Measurements from ENCODE around the gene TBC1D28. TPM values are rescaled to one million over a fixed set of nuclear protein-coding genes. Genes with fewer than 3 reads are reported as not detected.
"Not testable (repeated sequence)": the region's sequence is repeated elsewhere in the genome, so short reads cannot be mapped to it uniquely, and the experiment has no call there.

The TBC1D28 gene
- total and polyA plus RNA-seq, 2 of the 13 experiments (the other 11 are each of a cell fraction or from before 2014, with no cell fraction given), result 0.03 TPM; not detected in 1

DNA sequence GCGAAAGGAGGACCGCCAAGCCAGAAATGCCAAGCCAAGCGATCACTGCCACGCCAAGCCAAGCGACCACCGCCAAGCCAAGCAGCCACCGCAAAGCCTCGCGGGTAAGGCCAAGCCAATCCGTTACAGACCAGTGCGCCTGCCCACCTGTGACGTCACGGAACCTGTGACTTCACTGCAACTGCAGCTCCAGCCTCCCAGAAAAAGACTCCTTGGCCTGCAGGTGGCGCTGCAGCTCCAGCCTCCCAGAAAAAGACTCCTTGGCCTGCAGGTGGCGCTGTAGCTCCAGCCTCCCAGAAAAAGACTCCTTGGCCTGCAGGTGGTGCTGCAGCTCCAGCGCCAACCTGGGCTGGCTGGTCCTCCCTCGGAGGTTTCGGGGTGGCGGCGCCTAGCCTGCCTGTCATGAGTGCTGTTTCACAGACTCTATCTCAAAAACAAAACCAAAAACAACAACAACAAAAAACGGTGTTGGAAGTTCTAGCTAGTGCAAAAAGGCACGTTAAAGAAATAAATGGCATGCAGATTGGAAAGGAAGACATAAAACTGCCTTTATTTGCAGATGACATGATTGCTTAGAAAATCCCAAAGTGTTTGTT is 18.6 kb downstream of the TBC1D28 start:
- FAIRE-seq; in situ Hi-C loops (cut with HindIII; ENCODE audit: extremely low pct_ligation_motif_present, low pct_unique_long_range_greater_than_20kb); H3K36me3 ChIP-seq (replicated peaks in 1 of 2; ENCODE audit: control insufficient read depth in 1 of 2, insufficient read depth in 2 of 2, low read length in 2 of 2); H3K4me1 ChIP-seq (ENCODE audit: insufficient read depth, low read length); H3K27me3 ChIP-seq (ENCODE audit: control insufficient read depth in 1 of 2, insufficient read depth in 2 of 2, low read length in 2 of 2); H4K20me1 ChIP-seq (ENCODE audit: insufficient read depth, low read length); H2AFZ ChIP-seq (ENCODE audit: low read length); BruUV-seq (replicated peaks); H3K4me3 ChIP-seq (replicated peaks in 1 of 3; ENCODE audit: insufficient read depth in 1 of 3, low read depth in 2 of 3, low read length in 3 of 3); intact Hi-C loops (cut with micrococcal nuclease; ENCODE audit: unreplicated experiment); H3K9ac ChIP-seq (ENCODE audit: insufficient read depth, low read depth, low read length); H3K9me3 ChIP-seq (ENCODE audit: low read length); POLR2A ChIA-PET; H3K79me2 ChIP-seq (ENCODE audit: insufficient read depth, low read length); H3K27ac ChIP-seq (ENCODE audit: extremely low read length, insufficient read depth, low read length): not testable (repeated sequence)
- DNase-seq (ENCODE audit: low spot score) (peak; percentile 57), ATAC-seq (peak; percentile 70)
- H3K4me2 ChIP-seq (ENCODE audit: low read depth, low read length), result peak overlapping the region; percentile 43
- CTCF ChIA-PET (ENCODE audit: low intra/inter-chr PET ratio, low total read pairs), result interaction anchor here (0.8 to 1.9 kb wide), 2 partner anchors 234 to 335 kb away, joined by 4 read pairs; no protein-coding TSS in a partner anchor
- 3% methylated on average over 7 of the region's 22 CpGs for WGBS (ENCODE audit: low lambda C conversion rate)
- TF ChIP-seq, protein P1, sequence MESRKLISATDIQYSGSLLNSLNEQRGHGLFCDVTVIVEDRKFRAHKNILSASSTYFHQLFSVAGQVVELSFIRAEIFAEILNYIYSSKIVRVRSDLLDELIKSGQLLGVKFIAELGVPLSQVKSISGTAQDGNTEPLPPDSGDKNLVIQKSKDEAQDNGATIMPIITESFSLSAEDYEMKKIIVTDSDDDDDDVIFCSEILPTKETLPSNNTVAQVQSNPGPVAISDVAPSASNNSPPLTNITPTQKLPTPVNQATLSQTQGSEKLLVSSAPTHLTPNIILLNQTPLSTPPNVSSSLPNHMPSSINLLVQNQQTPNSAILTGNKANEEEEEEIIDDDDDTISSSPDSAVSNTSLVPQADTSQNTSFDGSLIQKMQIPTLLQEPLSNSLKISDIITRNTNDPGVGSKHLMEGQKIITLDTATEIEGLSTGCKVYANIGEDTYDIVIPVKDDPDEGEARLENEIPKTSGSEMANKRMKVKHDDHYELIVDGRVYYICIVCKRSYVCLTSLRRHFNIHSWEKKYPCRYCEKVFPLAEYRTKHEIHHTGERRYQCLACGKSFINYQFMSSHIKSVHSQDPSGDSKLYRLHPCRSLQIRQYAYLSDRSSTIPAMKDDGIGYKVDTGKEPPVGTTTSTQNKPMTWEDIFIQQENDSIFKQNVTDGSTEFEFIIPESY (CRISPR knock-in tag; IDR thresholded peaks at IDR 0.05), result peak; percentile 81
- TF ChIP-seq ZBTB21 (CRISPR knock-in tag; IDR thresholded peaks at IDR 0.05) (peak; percentile 73; the same call in 1 of the 2 replicates), ZNF788 (CRISPR knock-in tag; IDR thresholded peaks at IDR 0.05; ENCODE audit: borderline replicate concordance) (peak; percentile 26; the same call in 1 of the 2 replicates), TARDBP (CRISPR knock-in tag; IDR thresholded peaks at IDR 0.05) (0 out of 2 replicates have a peak, but pooled peaks have one; percentile 39), ELF1 (CRISPR knock-in tag; IDR thresholded peaks at IDR 0.05) (0 out of 2 replicates have a peak, but pooled peaks have one; percentile 20), SMC3 (IDR thresholded peaks at IDR 0.05; ENCODE audit: low read length) (peak; percentile 39; the same call in 1 of the 2 replicates), STAG1 (CRISPR knock-in tag; IDR thresholded peaks at IDR 0.05) (peak; percentile 85), KAT8 (CRISPR knock-in tag; IDR thresholded peaks at IDR 0.05) (0 out of 2 replicates have a peak, but pooled peaks have one; percentile 48), ZMYM4 (CRISPR knock-in tag; IDR thresholded peaks at IDR 0.05) (peak; percentile 79), GATAD2A (CRISPR knock-in tag; IDR thresholded peaks at IDR 0.05) (peak; percentile 62), HNF1B (CRISPR knock-in tag; IDR thresholded peaks at IDR 0.05) (0 out of 2 replicates have a peak, but pooled peaks have one; percentile 37), ZNF263 (CRISPR knock-in tag; IDR thresholded peaks at IDR 0.05) (peak; percentile 40; the same call in 1 of the 2 replicates), THAP11 (CRISPR knock-in tag; IDR thresholded peaks at IDR 0.05) (peak; percentile 52)
- TF ChIP-seq, protein P2, sequence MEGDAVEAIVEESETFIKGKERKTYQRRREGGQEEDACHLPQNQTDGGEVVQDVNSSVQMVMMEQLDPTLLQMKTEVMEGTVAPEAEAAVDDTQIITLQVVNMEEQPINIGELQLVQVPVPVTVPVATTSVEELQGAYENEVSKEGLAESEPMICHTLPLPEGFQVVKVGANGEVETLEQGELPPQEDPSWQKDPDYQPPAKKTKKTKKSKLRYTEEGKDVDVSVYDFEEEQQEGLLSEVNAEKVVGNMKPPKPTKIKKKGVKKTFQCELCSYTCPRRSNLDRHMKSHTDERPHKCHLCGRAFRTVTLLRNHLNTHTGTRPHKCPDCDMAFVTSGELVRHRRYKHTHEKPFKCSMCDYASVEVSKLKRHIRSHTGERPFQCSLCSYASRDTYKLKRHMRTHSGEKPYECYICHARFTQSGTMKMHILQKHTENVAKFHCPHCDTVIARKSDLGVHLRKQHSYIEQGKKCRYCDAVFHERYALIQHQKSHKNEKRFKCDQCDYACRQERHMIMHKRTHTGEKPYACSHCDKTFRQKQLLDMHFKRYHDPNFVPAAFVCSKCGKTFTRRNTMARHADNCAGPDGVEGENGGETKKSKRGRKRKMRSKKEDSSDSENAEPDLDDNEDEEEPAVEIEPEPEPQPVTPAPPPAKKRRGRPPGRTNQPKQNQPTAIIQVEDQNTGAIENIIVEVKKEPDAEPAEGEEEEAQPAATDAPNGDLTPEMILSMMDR (CRISPR knock-in tag; IDR thresholded peaks at IDR 0.05), result peak; percentile 96
- TF ChIP-seq, protein P3, sequence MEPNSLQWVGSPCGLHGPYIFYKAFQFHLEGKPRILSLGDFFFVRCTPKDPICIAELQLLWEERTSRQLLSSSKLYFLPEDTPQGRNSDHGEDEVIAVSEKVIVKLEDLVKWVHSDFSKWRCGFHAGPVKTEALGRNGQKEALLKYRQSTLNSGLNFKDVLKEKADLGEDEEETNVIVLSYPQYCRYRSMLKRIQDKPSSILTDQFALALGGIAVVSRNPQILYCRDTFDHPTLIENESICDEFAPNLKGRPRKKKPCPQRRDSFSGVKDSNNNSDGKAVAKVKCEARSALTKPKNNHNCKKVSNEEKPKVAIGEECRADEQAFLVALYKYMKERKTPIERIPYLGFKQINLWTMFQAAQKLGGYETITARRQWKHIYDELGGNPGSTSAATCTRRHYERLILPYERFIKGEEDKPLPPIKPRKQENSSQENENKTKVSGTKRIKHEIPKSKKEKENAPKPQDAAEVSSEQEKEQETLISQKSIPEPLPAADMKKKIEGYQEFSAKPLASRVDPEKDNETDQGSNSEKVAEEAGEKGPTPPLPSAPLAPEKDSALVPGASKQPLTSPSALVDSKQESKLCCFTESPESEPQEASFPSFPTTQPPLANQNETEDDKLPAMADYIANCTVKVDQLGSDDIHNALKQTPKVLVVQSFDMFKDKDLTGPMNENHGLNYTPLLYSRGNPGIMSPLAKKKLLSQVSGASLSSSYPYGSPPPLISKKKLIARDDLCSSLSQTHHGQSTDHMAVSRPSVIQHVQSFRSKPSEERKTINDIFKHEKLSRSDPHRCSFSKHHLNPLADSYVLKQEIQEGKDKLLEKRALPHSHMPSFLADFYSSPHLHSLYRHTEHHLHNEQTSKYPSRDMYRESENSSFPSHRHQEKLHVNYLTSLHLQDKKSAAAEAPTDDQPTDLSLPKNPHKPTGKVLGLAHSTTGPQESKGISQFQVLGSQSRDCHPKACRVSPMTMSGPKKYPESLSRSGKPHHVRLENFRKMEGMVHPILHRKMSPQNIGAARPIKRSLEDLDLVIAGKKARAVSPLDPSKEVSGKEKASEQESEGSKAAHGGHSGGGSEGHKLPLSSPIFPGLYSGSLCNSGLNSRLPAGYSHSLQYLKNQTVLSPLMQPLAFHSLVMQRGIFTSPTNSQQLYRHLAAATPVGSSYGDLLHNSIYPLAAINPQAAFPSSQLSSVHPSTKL (CRISPR knock-in tag; IDR thresholded peaks at IDR 0.05), result peak; percentile 38; the same call in 1 of the 2 replicates

Data from HepG2 (cell line).